Fibroblast of lung (primary cell): ENCODE measurements around the gene DNPH1.

Source experiments
- EZH2 ChIP-seq: IDR thresholded peaks from 2 replicates; pipeline ENCODE4 v1.5.1; 2012; ENCODE audit warnings: low read length, control low read depth, mild to moderate bottlenecking; ENCODE audit errors: missing control alignments
- TF ChIP-seq, protein P1 (sequence below), 2 donors: IDR thresholded peaks in 1 of 2; conservative IDR thresholded peaks in 1 of 2; 1 replicate in 1 of 2; 2 replicates in 1 of 2; pipeline ENCODE4 v1.5.1; 2011 to 2012; ENCODE audit warnings: low read length in 2 of 2, control low read depth in 1 of 2, inconsistent platforms in 1 of 2, low read depth in 1 of 2, mild to moderate bottlenecking in 1 of 2

DNA sequence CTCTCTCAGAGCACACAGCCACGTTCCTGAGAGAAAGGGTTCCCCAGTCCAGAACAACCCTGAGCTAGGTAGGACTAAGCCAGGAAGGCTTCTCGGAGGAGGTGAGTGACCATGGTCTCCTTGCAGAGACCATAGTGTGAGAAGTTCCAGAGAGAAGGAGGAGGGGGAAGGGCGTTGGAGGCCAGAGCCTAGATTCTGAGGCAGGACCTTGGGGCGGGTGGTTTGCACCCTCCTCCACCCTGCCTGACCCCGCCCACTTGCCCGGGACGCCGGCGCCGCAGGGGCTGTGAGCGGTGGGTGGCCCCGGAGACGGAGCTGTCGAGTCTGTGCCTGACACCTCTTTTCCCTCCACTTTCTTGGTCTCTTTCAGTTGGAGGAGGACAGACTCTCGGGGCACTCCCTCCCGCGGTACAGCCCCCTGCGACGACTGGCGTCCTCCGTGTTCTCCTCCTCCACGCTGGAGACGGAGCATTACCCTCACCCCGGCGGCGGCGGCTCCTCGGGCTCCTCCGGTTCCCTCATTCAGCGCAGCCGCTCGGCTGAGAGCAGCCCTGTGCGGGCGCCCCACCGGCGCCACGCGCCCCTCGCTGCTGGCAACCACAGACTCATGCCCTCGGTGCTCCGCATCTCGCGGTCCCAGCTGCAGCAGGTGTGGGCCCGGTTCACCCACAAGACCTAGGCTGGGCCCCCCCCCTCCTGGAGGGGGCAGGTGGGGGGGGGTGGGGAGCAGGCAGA is 40.2 kb upstream of the DNPH1 start:
- TF ChIP-seq, protein P1, sequence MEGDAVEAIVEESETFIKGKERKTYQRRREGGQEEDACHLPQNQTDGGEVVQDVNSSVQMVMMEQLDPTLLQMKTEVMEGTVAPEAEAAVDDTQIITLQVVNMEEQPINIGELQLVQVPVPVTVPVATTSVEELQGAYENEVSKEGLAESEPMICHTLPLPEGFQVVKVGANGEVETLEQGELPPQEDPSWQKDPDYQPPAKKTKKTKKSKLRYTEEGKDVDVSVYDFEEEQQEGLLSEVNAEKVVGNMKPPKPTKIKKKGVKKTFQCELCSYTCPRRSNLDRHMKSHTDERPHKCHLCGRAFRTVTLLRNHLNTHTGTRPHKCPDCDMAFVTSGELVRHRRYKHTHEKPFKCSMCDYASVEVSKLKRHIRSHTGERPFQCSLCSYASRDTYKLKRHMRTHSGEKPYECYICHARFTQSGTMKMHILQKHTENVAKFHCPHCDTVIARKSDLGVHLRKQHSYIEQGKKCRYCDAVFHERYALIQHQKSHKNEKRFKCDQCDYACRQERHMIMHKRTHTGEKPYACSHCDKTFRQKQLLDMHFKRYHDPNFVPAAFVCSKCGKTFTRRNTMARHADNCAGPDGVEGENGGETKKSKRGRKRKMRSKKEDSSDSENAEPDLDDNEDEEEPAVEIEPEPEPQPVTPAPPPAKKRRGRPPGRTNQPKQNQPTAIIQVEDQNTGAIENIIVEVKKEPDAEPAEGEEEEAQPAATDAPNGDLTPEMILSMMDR (conservative IDR thresholded peaks at IDR 0.05 in 1 of 2, IDR thresholded peaks at IDR 0.05 in 1 of 2; ENCODE audit: low read depth in 1 of 2, low read length in 2 of 2): no peak
- TF ChIP-seq EZH2: peak; percentile 72
